ENCODE results near the gene GPANK1. TPM values are rescaled to one million over a fixed set of nuclear protein-coding genes. Genes with fewer than 3 reads are reported as not detected.

The GPANK1 gene
- total and polyA plus RNA-seq, 2 of the 4 experiments (the other 2 are of a cell fraction), result 6.1 to 13.8 TPM

- dilution Hi-C loops (cut with HindIII; ENCODE audit: low sequenced_read_pairs, unreplicated experiment), result no loop called here
Observed at GRCh38 chr6:31681135-31681671, 16.4 kb upstream of the GPANK1 start.

More at GRCh38 chr6:31681135-31681671, 16.4 kb upstream of the GPANK1 start:
- ATAC-seq (ENCODE audit: low read depth) (peak; percentile 46), DNase-seq (peak; percentile 22)
- H3K9me1 ChIP-seq (ENCODE audit: insufficient read depth, low read length), result 0 out of 2 replicates have a peak, but pooled peaks cover 5% of the 10 kb centered on the region
- H3K4me2 ChIP-seq (ENCODE audit: low read depth, low read length), result peak overlapping the region; percentile 79
- no peaks in the 10 kb centered on the region for H3K9me3 ChIP-seq (ENCODE audit: control insufficient read depth, insufficient read depth, low read length)
- H3K36me3 ChIP-seq (ENCODE audit: control insufficient read depth, insufficient read depth, low read length), result peaks cover 1% of the 10 kb centered on the region
- H3K4me1 ChIP-seq (ENCODE audit: control insufficient read depth, insufficient read depth, low read length), result peaks cover 12% of the 10 kb centered on the region
- TF ChIP-seq CTCF (conservative IDR thresholded peaks at IDR 0.05; ENCODE audit: low read depth, low read length) (peak; percentile 17; the same call in 1 of the 2 replicates), MAZ (IDR thresholded peaks at IDR 0.05; ENCODE audit: borderline replicate concordance, low read depth, low read length) (no peak)
- ChIA-PET CTCF (interaction anchor here (0.6 to 0.8 kb wide), 4 partner anchors 15 to 627 kb away, joined by 3 read pairs; partner anchors contain the start of gene DDAH2), POLR2A (ENCODE audit: unreplicated experiment) (interaction anchor here (0.6 kb wide), 2 partner anchors 270 to 495 kb away, joined by 3 to 5 read pairs; partner anchors contain the start of gene AGPAT1)
- H3K23ac ChIP-seq (ENCODE audit: low read depth, low read length), result peak overlapping the region; percentile 47; the same call in 1 of the 2 replicates
- peak overlapping the region; percentile 53 for H3K9ac ChIP-seq (ENCODE audit: low read depth, low read length)
- peak overlapping the region; percentile 27 for H3K4me3 ChIP-seq (ENCODE audit: insufficient read depth, low read depth, low read length)
- BruUV-seq (replicated peaks), result no TSS peak
- WGBS, 2 experiments (ENCODE audit: extremely low coverage in 2 of 2, insufficient read length in 1 of 2), result 5% methylated on average over 23 of the region's 40 CpGs; no CpG with 5 or more reads in 1 of the 2 experiments
- H3K27ac ChIP-seq (ENCODE audit: insufficient read depth, low read length), result peak overlapping the region; percentile 42
- peak overlapping the region; percentile 93 for H2AFZ ChIP-seq (replicated peaks; ENCODE audit: low read length, poor library complexity)
- 0 out of 2 replicates have a peak overlapping the region, but pooled peaks have one; percentile 32 for H2AK5ac ChIP-seq (ENCODE audit: low read depth, low read length)
- no peaks in the 10 kb centered on the region for H3K27me3 ChIP-seq (ENCODE audit: control insufficient read depth, insufficient read depth, low read length)
- H3K79me1 ChIP-seq (ENCODE audit: low read depth in 1 of 2, low read length in 2 of 2), result no peaks in the 10 kb centered on the region
- H3K14ac ChIP-seq (replicated peaks; ENCODE audit: low read depth, low read length), result peak overlapping the region; percentile 26
- H4K91ac ChIP-seq (ENCODE audit: insufficient read depth, low read depth, low read length), result peak overlapping the region; percentile 69
- no peaks in the 10 kb centered on the region for H4K20me1 ChIP-seq (ENCODE audit: insufficient read depth, low read length)
- no peak overlapping the region for H2BK20ac ChIP-seq (ENCODE audit: low read depth, low read length)
- H3K56ac ChIP-seq (ENCODE audit: extremely low read depth, insufficient read depth, low read length), result no peak overlapping the region
- H2BK120ac ChIP-seq (ENCODE audit: low read depth, low read length), result peak overlapping the region; percentile 33; the same call in 1 of the 2 replicates
- in situ Hi-C loops (cut with MboI; ENCODE audit: low sequenced_read_pairs), result loop anchor here (10.0 kb wide), 2 partner anchors 154 to 264 kb away; partner anchors contain the start of gene CFB
- intact Hi-C loops (cut with micrococcal nuclease), result loop anchor here (2.0 kb wide), 1 partner anchor 48 kb away; the partner anchor contains the start of gene DDAH2
- peak overlapping the region; percentile 6 for H2BK5ac ChIP-seq (ENCODE audit: low read depth, low read length, poor library complexity, severe bottlenecking)
- H3K18ac ChIP-seq (ENCODE audit: low read depth, low read length), result peak overlapping the region; percentile 40; the same call in 1 of the 2 replicates
- H4K5ac ChIP-seq (ENCODE audit: low read depth, low read length), result peak overlapping the region; percentile 82
- H2BK15ac ChIP-seq (ENCODE audit: low read depth, low read length), result peak overlapping the region; percentile 38; the same call in 1 of the 3 replicates
- peak overlapping the region; percentile 84 for H2AK9ac ChIP-seq (replicated peaks; ENCODE audit: low read depth, low read length, poor library complexity)
- H4K8ac ChIP-seq (ENCODE audit: low read depth in 2 of 2, low read length in 2 of 2), result peak overlapping the region; percentile 68 to 78
- peak overlapping the region; percentile 62 for H3K4ac ChIP-seq (ENCODE audit: low read depth, low read length)

All from IMR-90 (cell line).